ENCODE measurements around the gene BTF3. TPM values are rescaled to one million over a fixed set of nuclear protein-coding genes. Genes with fewer than 3 reads are reported as not detected.

The BTF3 gene
- total and polyA plus RNA-seq, 2 of the 8 experiments (the other 6 are each of a cell fraction or from before 2014, with no cell fraction given) = 396 to 754 TPM

- H3K27ac ChIP-seq (ENCODE audit: low read depth, low read length) = no peak overlapping the region
- no peak overlapping the region for H2BK20ac ChIP-seq (ENCODE audit: low read length)
- no peak for TF ChIP-seq BCL11A (IDR thresholded peaks at IDR 0.05; ENCODE audit: low read depth in 2 of 2, low read length in 2 of 2)
- TF ChIP-seq TCF12 (IDR thresholded peaks at IDR 0.05; ENCODE audit: low read depth, low read length) = no peak
- TF ChIP-seq, protein P1, sequence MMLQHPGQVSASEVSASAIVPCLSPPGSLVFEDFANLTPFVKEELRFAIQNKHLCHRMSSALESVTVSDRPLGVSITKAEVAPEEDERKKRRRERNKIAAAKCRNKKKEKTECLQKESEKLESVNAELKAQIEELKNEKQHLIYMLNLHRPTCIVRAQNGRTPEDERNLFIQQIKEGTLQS (IDR thresholded peaks at IDR 0.05; ENCODE audit: insufficient read depth, low read depth, low read length) = no peak
- no peak for TF ChIP-seq KDM4A (IDR thresholded peaks at IDR 0.05; ENCODE audit: low read depth, low read length, severe bottlenecking)
- TF ChIP-seq, protein P2, sequence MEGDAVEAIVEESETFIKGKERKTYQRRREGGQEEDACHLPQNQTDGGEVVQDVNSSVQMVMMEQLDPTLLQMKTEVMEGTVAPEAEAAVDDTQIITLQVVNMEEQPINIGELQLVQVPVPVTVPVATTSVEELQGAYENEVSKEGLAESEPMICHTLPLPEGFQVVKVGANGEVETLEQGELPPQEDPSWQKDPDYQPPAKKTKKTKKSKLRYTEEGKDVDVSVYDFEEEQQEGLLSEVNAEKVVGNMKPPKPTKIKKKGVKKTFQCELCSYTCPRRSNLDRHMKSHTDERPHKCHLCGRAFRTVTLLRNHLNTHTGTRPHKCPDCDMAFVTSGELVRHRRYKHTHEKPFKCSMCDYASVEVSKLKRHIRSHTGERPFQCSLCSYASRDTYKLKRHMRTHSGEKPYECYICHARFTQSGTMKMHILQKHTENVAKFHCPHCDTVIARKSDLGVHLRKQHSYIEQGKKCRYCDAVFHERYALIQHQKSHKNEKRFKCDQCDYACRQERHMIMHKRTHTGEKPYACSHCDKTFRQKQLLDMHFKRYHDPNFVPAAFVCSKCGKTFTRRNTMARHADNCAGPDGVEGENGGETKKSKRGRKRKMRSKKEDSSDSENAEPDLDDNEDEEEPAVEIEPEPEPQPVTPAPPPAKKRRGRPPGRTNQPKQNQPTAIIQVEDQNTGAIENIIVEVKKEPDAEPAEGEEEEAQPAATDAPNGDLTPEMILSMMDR (IDR thresholded peaks at IDR 0.05; ENCODE audit: control extremely low read depth in 1 of 3, insufficient read depth in 1 of 3, low read depth in 1 of 3, low read length in 3 of 3) = no peak
- TF ChIP-seq CHD1 (IDR thresholded peaks at IDR 0.05; ENCODE audit: low read depth, low read length) = no peak
- TF ChIP-seq TAF7 (optimal IDR thresholded peaks at IDR 0.05; ENCODE audit: borderline replicate concordance, low read depth, low read length) = no peak
- no peak for TF ChIP-seq RBBP5 (IDR thresholded peaks at IDR 0.05; ENCODE audit: borderline replicate concordance, low read depth, low read length)
- TF ChIP-seq SP2 (IDR thresholded peaks at IDR 0.05; ENCODE audit: low read length) = no peak
- TF ChIP-seq PHF8 (conservative IDR thresholded peaks at IDR 0.05; ENCODE audit: low read depth, low read length) = no peak
Observed at GRCh38 chr5:73459366-73459765, 38.9 kb upstream of the BTF3 start.

More at GRCh38 chr5:73459366-73459765, 38.9 kb upstream of the BTF3 start:
- Histone ChIP-seq H3K79me1 (ENCODE audit: low read depth, low read length) (no peaks in the 10 kb centered on the region), H2BK5ac (ENCODE audit: low read depth, low read length) (no peak overlapping the region), H2BK12ac (ENCODE audit: low read depth, low read length) (no peak overlapping the region), H2BK120ac (replicated peaks; ENCODE audit: low read depth, low read length) (no peak overlapping the region), H3K9me3 (ENCODE audit: insufficient read depth in 2 of 2, low read depth in 1 of 2, low read length in 1 of 2) (peaks cover 0 to 3% of the 10 kb centered on the region in 2 experiments; a peak in 1 of 4 replicates), H3K14ac (ENCODE audit: insufficient read length) (no peak overlapping the region), H3K23ac (ENCODE audit: insufficient read length) (no peak overlapping the region), H3K79me2 (ENCODE audit: control insufficient read depth in 1 of 2, insufficient read depth in 2 of 2, low read length in 2 of 2) (no peaks in the 10 kb centered on the region), H4K20me1 (replicated peaks in 1 of 2; ENCODE audit: control insufficient read depth in 1 of 2, insufficient read depth in 2 of 2, low read length in 2 of 2) (no peaks in the 10 kb centered on the region), H3K4me2 (ENCODE audit: insufficient read depth in 1 of 2, low read depth in 2 of 2, low read length in 2 of 2) (no peak overlapping the region), H2AK5ac (ENCODE audit: low read depth, low read length) (no peak overlapping the region), H4K8ac (ENCODE audit: extremely low read depth, insufficient read depth, low read length) (no peak overlapping the region), H3K4me1 (replicated peaks in 1 of 4; ENCODE audit: control insufficient read depth in 3 of 4, insufficient read depth in 4 of 4, low read length in 3 of 4) (peaks cover 2 to 23% (median 3%) of the 10 kb centered on the region in 4 experiments; a peak in 5 of 7 replicates), H3K4me3 (ENCODE audit: extremely low read depth in 1 of 4, insufficient read depth in 2 of 4, low read depth in 3 of 4, low read length in 4 of 4) (no peak overlapping the region), H3K18ac (ENCODE audit: extremely low read depth, low read length) (no peak overlapping the region), H3K56ac (replicated peaks; ENCODE audit: insufficient read length, low read depth, low read length) (no peak overlapping the region), H3K4ac (replicated peaks; ENCODE audit: insufficient read length, low read depth, low read length) (no peak overlapping the region), H3K23me2 (ENCODE audit: low read depth, low read length) (no peaks in the 10 kb centered on the region), H4K5ac (ENCODE audit: insufficient read length, low read depth, low read length) (no peak overlapping the region), H4K91ac (replicated peaks; ENCODE audit: insufficient read length, low read length) (no peak overlapping the region), H3K9ac (replicated peaks in 1 of 4; ENCODE audit: extremely low read depth in 1 of 4, low read depth in 3 of 4, low read length in 3 of 4) (no peak overlapping the region), H3K36me3 (ENCODE audit: control insufficient read depth in 2 of 4, insufficient read depth in 4 of 4, low read length in 3 of 4) (no peaks in the 10 kb centered on the region), H2BK15ac (ENCODE audit: low read length) (no peak overlapping the region), H3K27me3 (replicated peaks in 1 of 4; ENCODE audit: control insufficient read depth in 3 of 4, extremely low read depth in 1 of 4, insufficient read depth in 3 of 4, low read length in 3 of 4) (no peaks in the 10 kb centered on the region), H2AFZ (ENCODE audit: low read length) (no peak overlapping the region)
- ChIA-PET POLR2A (ENCODE audit: partially characterized antibody) (interaction anchor here (0.7 to 0.8 kb wide), 2 partner anchors 35 to 39 kb away, joined by 3 read pairs; no protein-coding TSS in a partner anchor), CTCF (ENCODE audit: partially characterized antibody) (interaction anchor here (0.7 to 2.7 kb wide), 4 partner anchors 8 to 78 kb away, joined by 3 to 12 read pairs (median 5); no protein-coding TSS in a partner anchor)
- FAIRE-seq = no peak
- 89% methylated on average over 1 of the region's 1 CpG; no CpG with 5 or more reads in 1 of the 2 experiments for WGBS, 2 experiments (ENCODE audit: extremely low coverage in 1 of 2, insufficient coverage in 1 of 2, insufficient read length in 1 of 2, insufficient replicate concordance in 2 of 2, low coverage in 1 of 2, low lambda C conversion rate in 2 of 2, missing lambda C conversion rate in 1 of 2)
- DNase-seq (ENCODE audit: low read depth in 1 of 2, low spot score in 2 of 2) = no peak
